Brain microvascular endothelial cell (primary cell): ENCODE measurements around the gene HERC3.

Experiments used
- DNase-seq: peaks from one replicate; pipeline ENCODE4 v3.0.0-alpha.2; 2020
- H3K27ac ChIP-seq: fragments of 250-450 bp; sonication (Bioruptor Pico); 2 replicates; pipeline ENCODE4 v1.5.1; 2020; ENCODE audit warnings: mild to moderate bottlenecking, moderate library complexity
- H3K27me3 ChIP-seq: fragments of 250-450 bp; sonication (Bioruptor Pico); replicated peaks from 2 replicates; pipeline ENCODE4 v1.5.1; 2020; ENCODE audit warnings: mild to moderate bottlenecking
- H3K36me3 ChIP-seq: fragments of 250-450 bp; sonication (Bioruptor Pico); replicated peaks from 2 replicates; pipeline ENCODE4 v1.5.1; 2020; ENCODE audit warnings: mild to moderate bottlenecking
- H3K4me3 ChIP-seq: 2 replicates; pipeline ENCODE4 v1.5.1; 2011; ENCODE audit warnings: low read depth, mild to moderate bottlenecking, control low read depth, low read length, moderate library complexity
- CTCF ChIP-seq: IDR thresholded peaks from 2 replicates; pipeline ENCODE4 v1.5.1; 2011; ENCODE audit warnings: low read depth, mild to moderate bottlenecking, moderate library complexity, low read length, control low read depth, inconsistent platforms; ENCODE audit errors: missing control alignments
- in situ Hi-C: cut with HindIII; loops from 2 replicates; pipeline ENCODE4 v1.10.0; 2017; ENCODE audit warnings: low sequenced_read_pairs, low pct_ligation_motif_present

Gene HERC3

GRCh38 chr4:88737307-88737941 lies 145.1 kb downstream of the HERC3 start:
- no peak for DNase-seq
- H3K27me3 ChIP-seq, result no peaks in the 10 kb centered on the region
- TF ChIP-seq CTCF, result no peak
- no peak overlapping the region for H3K4me3 ChIP-seq
- in situ Hi-C loops, result no loop called here
- no peak overlapping the region for H3K27ac ChIP-seq
- H3K36me3 ChIP-seq, result peaks cover 8% of the 10 kb centered on the region

GRCh38 chr4:88738180-88738579 lies 145.9 kb downstream of the HERC3 start:
- no peak overlapping the region for H3K27ac ChIP-seq
- in situ Hi-C loops, result no loop called here

GRCh38 chr4:88742561-88742960 lies 150.3 kb downstream of the HERC3 start:
- in situ Hi-C loops, result no loop called here
- Histone ChIP-seq H3K4me3 (no peak overlapping the region), H3K27me3 (no peaks in the 10 kb centered on the region), H3K36me3 (peaks cover 10% of the 10 kb centered on the region), H3K27ac (no peak overlapping the region)
- peak; percentile 8 for DNase-seq
- no peak for TF ChIP-seq CTCF

More at GRCh38 chr4:88738180-88738579, 145.9 kb downstream of the HERC3 start:
- no peaks in the 10 kb centered on the region for H3K27me3 ChIP-seq
- no peak for DNase-seq
- no peak for TF ChIP-seq CTCF
- H3K4me3 ChIP-seq, result no peak overlapping the region
- peaks cover 8% of the 10 kb centered on the region for H3K36me3 ChIP-seq

- peak; percentile 72 for DNase-seq
- TF ChIP-seq CTCF, result no peak
- Histone ChIP-seq H3K27ac (peak overlapping the region; percentile 82), H3K4me3 (no peak overlapping the region), H3K27me3 (no peaks in the 10 kb centered on the region), H3K36me3 (peaks cover 12% of the 10 kb centered on the region)
- in situ Hi-C loops, result no loop called here
Measured at GRCh38 chr4:88743696-88744095, 151.4 kb downstream of the HERC3 start.

- no peak for TF ChIP-seq CTCF
- no peaks in the 10 kb centered on the region for H3K27me3 ChIP-seq
- peaks cover 17% of the 10 kb centered on the region for H3K36me3 ChIP-seq
- H3K4me3 ChIP-seq, result no peak overlapping the region
- in situ Hi-C loops, result no loop called here
- H3K27ac ChIP-seq, result no peak overlapping the region
- DNase-seq, result no peak
Measured at GRCh38 chr4:88744609-88745008, 152.3 kb downstream of the HERC3 start.

GRCh38 chr4:88745175-88745574 lies 152.9 kb downstream of the HERC3 start:
- H3K36me3 ChIP-seq, result peaks cover 22% of the 10 kb centered on the region

More at GRCh38 chr4:88745175-88745574, 152.9 kb downstream of the HERC3 start:
- Histone ChIP-seq H3K27me3 (no peaks in the 10 kb centered on the region), H3K27ac (no peak overlapping the region), H3K4me3 (no peak overlapping the region)
- in situ Hi-C loops, result no loop called here
- no peak for DNase-seq
- TF ChIP-seq CTCF, result no peak
